Heart right ventricle (tissue), 16 donors: ENCODE results near the gene ALX4. TPM values are rescaled to one million over a fixed set of nuclear protein-coding genes. Genes with fewer than 3 reads are reported as not detected.

Experiments used
- ATAC-seq, 8 donors: fragments of 200-7000 bp; cut with Tn5 transposase; one replicate each; pipeline ENCODE4 v1.9.1; 2020; ENCODE audit warnings: mild to moderate bottlenecking in 8 of 8, moderate library complexity in 8 of 8, moderate number of reproducible peaks in 1 of 8
- DNase-seq, 2 donors: peaks; one replicate each; pipeline ENCODE4 v3.0.0-alpha.2; 2020
- H3K27ac ChIP-seq, 10 donors: fragments of 200-600 bp; sonication (generic) in 2 of 10; one replicate each; pipeline versions ENCODE4 v1.5.0 to v1.8.0; 2020 to 2022; ENCODE audit warnings: mild to moderate bottlenecking in 3 of 10
- H3K27me3 ChIP-seq, 7 donors: fragments of 200-600 bp; one replicate each; pipeline ENCODE4 v1.8.0; 2021 to 2022; ENCODE audit warnings: mild to moderate bottlenecking in 2 of 7
- H3K36me3 ChIP-seq, 9 donors: fragments of 200-600 bp; sonication (generic) in 1 of 9; one replicate each; pipeline versions ENCODE4 v1.5.0 to v1.8.0; 2020 to 2022; ENCODE audit warnings: mild to moderate bottlenecking in 2 of 9
- H3K4me1 ChIP-seq, 9 donors: fragments of 200-600 bp; sonication (generic) in 1 of 9; one replicate each; pipeline versions ENCODE4 v1.5.0 to v1.8.0; 2020 to 2022; ENCODE audit warnings: mild to moderate bottlenecking in 4 of 9
- H3K4me3 ChIP-seq, 10 donors: fragments of 200-600 bp; sonication (generic) in 2 of 10; one replicate each; pipeline versions ENCODE4 v1.5.0 to v1.8.0; 2020 to 2022; ENCODE audit warnings: mild to moderate bottlenecking in 7 of 10, moderate library complexity in 2 of 10
- H3K9me3 ChIP-seq, 11 donors: fragments of 200-600 bp in 10 of 11; sonication (generic) in 2 of 11; one replicate each; pipeline versions ENCODE4 v1.5.0 to v1.8.0; 2013 to 2022; ENCODE audit warnings: mild to moderate bottlenecking in 2 of 11, control low read depth in 1 of 11, moderate library complexity in 1 of 11
- WGBS, 2 donors: extraction: QIAGEN DNeasy Blood & Tissue Kit; methylation state at CpG; one replicate each; pipeline ENCODE4 v1.1.7; 2013; ENCODE audit warnings: inconsistent platforms in 1 of 2; 5-methylcytosine and 5-hydroxymethylcytosine counted together
- intact Hi-C, 10 donors: fragments of 100-400 bp; cut with DNase I; formaldehyde crosslinking; loops; one replicate each; pipeline versions ENCODE4 v1.11.1 to v1.14.2; 2022
- polyA plus RNA-seq, 2 donors: library from polyadenylated mRNA; stranded (reverse); fragments of 200-250 nt; gene quantifications; one replicate each; pipeline ENCODE4 v1.2.3, GENCODE V29; 2013
- total RNA-seq, 10 donors: library from RNA; stranded (reverse); fragmentation: NEBNext Ultra II Directional in 3 of 10; extraction: Animal tissue kit (Norgen Biotek cat#: 25700) in 3 of 10; gene quantifications; one replicate each; pipeline versions ENCODE4 v1.2.1 to v1.2.4, GENCODE V29; 2021 to 2023
- TF ChIP-seq, protein P1 (sequence below), 9 donors: fragments of 200-600 bp; sonication (generic) in 2 of 9; IDR thresholded peaks; one replicate each; pipeline versions ENCODE4 v1.5.0 to v1.8.0; 2021 to 2022; ENCODE audit warnings: antibody characterized with exemption in 9 of 9, mild to moderate bottlenecking in 5 of 9, moderate library complexity in 1 of 9
- donor health status: Arrhythmogenic right ventricular cardiomyopathy.
- donor health status: ischemic (EF 13 %, LVEDD 7.1; RV severe dilation, severe dysfunction).
- donor health status: healthy with polysubstance abuse.
- donor health status: DM: no; HTN: yes; CAD: no.
- donor health status: DM: no; HTN: no; CAD: no.
- donor health status: ischemic (EF 25% LVEDD 6.9; RV normal size, moderate dysfunction).
- donor health status: ischemic (EF 25% LVEDD 5.7; RV mildly dilated, moderate dysfunction).
- donor health status: healthy.
- donor health status: DM: yes; HTN: yes; CAD: no.
- donor health status: Ischemic cardiomyopathy.
- donor health status: ischemic (EF 35%, LVEDD 5.7; RV mildly dilated, moderate dysfunction).
- donor health status: nonischemic (EF 11% LVEDD 7.7; RV severe dilation, severe dysfunction).
- donor health status: DM: yes; HTN: yes; CAD: no.
- donor health status: PGD.
- donor health status: ischemic (EF 29% LVEDD 5.4; RV normal size, mild dysfunction).
- donor health status: nonischemic (EF 23%, LVEDD 6.1; RV moderate dilation, normal function).

ALX4 gene
- total and polyA plus RNA-seq, 12 donors, result 0.01 to 0.07 (median 0.06) TPM; not detected in 5

DNA sequence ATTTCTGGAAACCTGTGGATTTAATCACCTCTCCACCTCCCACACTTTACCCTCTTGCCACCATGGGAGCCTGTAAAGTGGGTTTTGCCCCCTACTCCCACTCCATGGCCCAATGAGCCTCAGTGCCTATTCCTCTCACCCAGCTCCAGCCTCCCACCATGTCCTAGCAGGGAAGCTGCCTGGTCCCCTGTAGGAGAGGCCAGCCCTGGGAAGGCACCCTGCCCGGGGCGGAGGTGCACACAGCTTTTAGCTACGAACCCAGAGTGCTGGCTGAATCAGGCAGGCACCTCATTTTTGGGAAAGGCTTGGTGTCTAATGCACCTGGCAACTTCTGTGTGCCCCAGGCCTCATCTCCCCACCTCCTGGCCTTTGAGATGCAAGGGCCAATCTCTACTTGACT, 35.8 kb upstream of the ALX4 start:
- TF ChIP-seq, protein P1, sequence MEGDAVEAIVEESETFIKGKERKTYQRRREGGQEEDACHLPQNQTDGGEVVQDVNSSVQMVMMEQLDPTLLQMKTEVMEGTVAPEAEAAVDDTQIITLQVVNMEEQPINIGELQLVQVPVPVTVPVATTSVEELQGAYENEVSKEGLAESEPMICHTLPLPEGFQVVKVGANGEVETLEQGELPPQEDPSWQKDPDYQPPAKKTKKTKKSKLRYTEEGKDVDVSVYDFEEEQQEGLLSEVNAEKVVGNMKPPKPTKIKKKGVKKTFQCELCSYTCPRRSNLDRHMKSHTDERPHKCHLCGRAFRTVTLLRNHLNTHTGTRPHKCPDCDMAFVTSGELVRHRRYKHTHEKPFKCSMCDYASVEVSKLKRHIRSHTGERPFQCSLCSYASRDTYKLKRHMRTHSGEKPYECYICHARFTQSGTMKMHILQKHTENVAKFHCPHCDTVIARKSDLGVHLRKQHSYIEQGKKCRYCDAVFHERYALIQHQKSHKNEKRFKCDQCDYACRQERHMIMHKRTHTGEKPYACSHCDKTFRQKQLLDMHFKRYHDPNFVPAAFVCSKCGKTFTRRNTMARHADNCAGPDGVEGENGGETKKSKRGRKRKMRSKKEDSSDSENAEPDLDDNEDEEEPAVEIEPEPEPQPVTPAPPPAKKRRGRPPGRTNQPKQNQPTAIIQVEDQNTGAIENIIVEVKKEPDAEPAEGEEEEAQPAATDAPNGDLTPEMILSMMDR (IDR thresholded peaks at IDR 0.05), result no peak
- intact Hi-C loops, result no loop called here
- peaks cover 0 to 23% (median 0%) of the 10 kb centered on the region in 7 donors for H3K27me3 ChIP-seq
- no peaks in the 10 kb centered on the region for H3K36me3 ChIP-seq
- ATAC-seq, result no peak
- 92 to 94% methylated on average over 3 of the region's 3 CpGs for WGBS, 2 donors
- no peaks in the 10 kb centered on the region for H3K9me3 ChIP-seq
- no peaks in the 10 kb centered on the region for H3K4me1 ChIP-seq
- H3K4me3 ChIP-seq, result no peak overlapping the region
- no peak for DNase-seq
- no peak overlapping the region for H3K27ac ChIP-seq

DNA sequence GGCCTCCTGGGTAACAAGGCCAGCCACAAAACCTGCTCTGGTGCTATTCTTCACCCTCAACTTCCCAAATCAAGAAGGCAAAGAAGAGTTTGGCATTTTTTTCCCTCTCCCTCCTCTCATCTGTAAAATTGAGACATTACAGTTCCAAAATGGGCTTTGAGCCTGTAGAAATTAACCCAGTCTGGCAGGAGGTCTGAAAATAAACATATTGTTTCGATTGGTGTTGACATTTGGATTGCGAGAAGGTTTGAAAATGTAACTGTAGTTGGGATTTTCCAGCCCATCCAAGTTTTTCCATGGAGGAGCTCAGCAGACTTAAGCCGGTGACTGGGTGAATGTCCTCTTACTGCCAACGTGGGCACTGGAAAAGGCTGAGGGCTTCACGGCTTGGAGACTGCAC, 35.0 kb upstream of the ALX4 start:
- Histone ChIP-seq H3K9me3 (no peaks in the 10 kb centered on the region), H3K4me3 (no peak overlapping the region), H3K27me3 (peaks cover 0 to 19% (median 0%) of the 10 kb centered on the region in 7 donors), H3K36me3 (no peaks in the 10 kb centered on the region), H3K4me1 (no peaks in the 10 kb centered on the region), H3K27ac (no peak overlapping the region)
- no peak for ATAC-seq
- intact Hi-C loops, result no loop called here
- DNase-seq, result no peak
- WGBS, 2 donors, result 75 to 76% methylated on average over 5 of the region's 5 CpGs
- TF ChIP-seq, protein P1 (IDR thresholded peaks at IDR 0.05), result no peak

DNA sequence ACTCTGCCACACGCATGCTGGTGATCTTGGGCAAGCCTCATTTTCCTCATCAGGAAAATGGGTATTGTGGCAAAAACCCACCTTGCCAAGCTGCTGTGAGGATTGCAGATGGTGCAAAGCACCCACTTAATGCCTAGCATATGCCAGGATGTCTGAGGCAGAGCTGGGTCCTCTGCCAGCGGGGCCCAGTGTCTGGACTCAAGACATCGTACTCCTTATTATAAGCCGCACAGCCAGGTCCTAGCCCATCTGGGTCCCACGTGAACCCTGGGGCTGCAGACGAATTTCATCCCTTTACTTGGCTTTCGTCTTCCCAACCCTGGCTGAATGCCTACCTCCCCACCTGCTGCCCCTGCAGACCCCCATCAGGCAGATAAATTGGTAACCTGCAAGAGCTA, 34.5 kb upstream of the ALX4 start:
- WGBS, 2 donors, result 91 to 94% methylated on average over 7 of the region's 7 CpGs
- Histone ChIP-seq H3K9me3 (no peaks in the 10 kb centered on the region), H3K36me3 (no peaks in the 10 kb centered on the region), H3K4me3 (no peak overlapping the region), H3K4me1 (peaks cover 0 to 4% (median 0%) of the 10 kb centered on the region in 9 donors), H3K27me3 (peaks cover 0 to 19% (median 0%) of the 10 kb centered on the region in 7 donors), H3K27ac (no peak overlapping the region)
- intact Hi-C loops, result no loop called here
- TF ChIP-seq, protein P1 (IDR thresholded peaks at IDR 0.05), result no peak
- ATAC-seq (no peak), DNase-seq (no peak)

DNA sequence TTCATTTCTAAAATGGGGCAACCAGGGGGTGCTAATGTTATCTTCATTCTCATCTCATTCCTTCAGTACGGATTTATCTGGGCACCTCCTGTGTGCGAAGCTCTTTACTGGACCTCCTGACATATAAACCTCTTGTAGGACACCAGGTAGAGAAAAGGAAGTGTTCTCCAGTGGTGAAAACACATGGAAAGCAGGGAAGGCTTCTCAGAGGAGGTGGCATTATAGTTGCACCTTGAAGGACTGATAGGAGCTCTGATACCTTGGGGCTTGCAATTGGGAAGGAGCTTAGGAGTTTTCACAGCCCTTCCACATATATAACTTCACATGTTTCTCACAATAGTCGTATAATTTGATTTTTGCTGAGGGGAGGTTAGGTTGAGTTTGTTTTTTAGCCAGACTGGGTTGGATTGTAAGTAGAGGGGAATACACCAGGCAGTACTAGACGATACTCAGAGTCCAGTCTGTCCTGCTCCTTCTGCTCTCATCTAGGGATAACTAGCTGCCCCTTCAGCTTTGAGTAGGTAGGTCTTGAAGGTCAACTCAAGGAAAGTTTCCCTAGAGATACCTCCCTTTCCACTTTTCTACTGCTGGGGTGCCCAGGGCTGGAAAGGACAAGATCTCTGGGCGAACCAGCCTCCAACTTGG, 34.0 kb upstream of the ALX4 start:
- TF ChIP-seq, protein P1 (IDR thresholded peaks at IDR 0.05), result no peak
- 87 to 90% methylated on average over 5 of the region's 5 CpGs for WGBS, 2 donors
- Histone ChIP-seq H3K36me3 (no peaks in the 10 kb centered on the region), H3K4me1 (peaks cover 0 to 6% (median 0%) of the 10 kb centered on the region in 9 donors), H3K27ac (no peak overlapping the region), H3K4me3 (no peak overlapping the region), H3K9me3 (no peaks in the 10 kb centered on the region), H3K27me3 (peaks cover 0 to 19% (median 0%) of the 10 kb centered on the region in 7 donors)
- ATAC-seq (no peak), DNase-seq (no peak)
- intact Hi-C loops, result no loop called here
